Non-pigmented ciliary epithelial cell (primary cell): ENCODE results near the gene BICRA.
"Not testable (repeated sequence)": the region's sequence is repeated elsewhere in the genome, so short reads cannot be mapped to it uniquely, and the experiment has no call there.

Source experiments
- DNase-seq: peaks from one replicate; pipeline ENCODE4 v3.0.0-alpha.2; 2010; ENCODE audit warnings: low read depth

The BICRA gene

GRCh38 chr19:47663435-47663910 lies 54.5 kb downstream of the BICRA start:
- DNase-seq, result peak; percentile 89

GRCh38 chr19:47663911-47664771 lies 55.2 kb downstream of the BICRA start:
- DNase-seq, result peak; percentile 93

GRCh38 chr19:47668556-47668955 lies 59.6 kb downstream of the BICRA start:
- DNase-seq, result not testable (repeated sequence)

GRCh38 chr19:47670736-47671135 lies 61.8 kb downstream of the BICRA start:
- DNase-seq, result no peak

- no peak for DNase-seq
Measured at GRCh38 chr19:47671499-47671898, 62.6 kb downstream of the BICRA start.

- no peak for DNase-seq
Measured at GRCh38 chr19:47673426-47673825, 64.5 kb downstream of the BICRA start.

GRCh38 chr19:47674548-47674947 lies 65.6 kb downstream of the BICRA start:
- no peak for DNase-seq

GRCh38 chr19:47675271-47675670 lies 66.3 kb downstream of the BICRA start:
- DNase-seq, result no peak

- no peak for DNase-seq
Measured at GRCh38 chr19:47675859-47676258, 66.9 kb downstream of the BICRA start.

- no peak for DNase-seq
Measured at GRCh38 chr19:47676811-47677210, 67.9 kb downstream of the BICRA start.

GRCh38 chr19:47679251-47679900 lies 70.4 kb downstream of the BICRA start:
- DNase-seq, result no peak

- no peak for DNase-seq
Measured at GRCh38 chr19:47679922-47680857, 71.3 kb downstream of the BICRA start.

GRCh38 chr19:47680858-47681332 lies 72.0 kb downstream of the BICRA start:
- no peak for DNase-seq

- DNase-seq, result no peak
Measured at GRCh38 chr19:47681388-47681787, 72.5 kb downstream of the BICRA start.

- no peak for DNase-seq
Measured at GRCh38 chr19:47681936-47682335, 73.0 kb downstream of the BICRA start.

GRCh38 chr19:47682939-47683338 lies 74.0 kb downstream of the BICRA start:
- no peak for DNase-seq

GRCh38 chr19:47686679-47687450 lies 77.9 kb downstream of the BICRA start:
- DNase-seq, result no peak

GRCh38 chr19:47687906-47688305 lies 79.0 kb downstream of the BICRA start:
- DNase-seq, result no peak

- DNase-seq, result no peak
Measured at GRCh38 chr19:47691090-47691489, 82.2 kb downstream of the BICRA start.

GRCh38 chr19:47691782-47692181 lies 82.8 kb downstream of the BICRA start:
- DNase-seq, result no peak

- no peak for DNase-seq
Measured at GRCh38 chr19:47693489-47693888, 84.6 kb downstream of the BICRA start.
